GM19025 (cell line): ENCODE results near the gene MTHFR.

Experiments
- ATAC-seq: cut with Tn5 transposase; IDR thresholded peaks from one replicate; pipeline ENCODE4 v1.9.1; 2021; ENCODE audit warnings: mild to moderate bottlenecking, low read depth, moderate library complexity; ENCODE audit not compliant: unreplicated experiment

Gene MTHFR

DNA sequence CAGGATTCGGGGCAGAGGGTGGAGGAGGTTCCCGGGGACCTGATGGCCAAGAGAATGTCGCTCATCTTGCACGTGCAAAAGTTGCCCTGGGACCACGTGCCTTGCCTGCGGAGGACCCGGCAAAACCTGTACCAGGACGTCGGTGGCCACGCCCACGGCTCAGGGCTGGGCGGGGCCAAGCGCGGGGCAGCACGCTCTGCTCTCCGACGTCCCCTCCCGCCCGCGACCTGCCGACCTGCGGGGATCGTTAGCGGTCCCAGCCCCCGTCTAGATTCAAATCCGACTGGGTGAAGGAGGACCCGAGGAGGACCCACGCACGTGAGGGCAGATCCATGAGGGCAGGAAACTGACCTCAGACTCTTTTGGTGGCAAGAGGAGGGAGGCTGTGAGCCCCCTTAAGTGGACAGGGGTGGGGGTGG is 43.8 kb downstream of the MTHFR start, which contains the start of gene C1orf167:
Gene C1orf167 (plus strand): TSS at position 206 of the 419 bp plus-strand sequence. CDS start 2,208 bp downstream, outside the sequence.
- ATAC-seq = no peak

DNA sequence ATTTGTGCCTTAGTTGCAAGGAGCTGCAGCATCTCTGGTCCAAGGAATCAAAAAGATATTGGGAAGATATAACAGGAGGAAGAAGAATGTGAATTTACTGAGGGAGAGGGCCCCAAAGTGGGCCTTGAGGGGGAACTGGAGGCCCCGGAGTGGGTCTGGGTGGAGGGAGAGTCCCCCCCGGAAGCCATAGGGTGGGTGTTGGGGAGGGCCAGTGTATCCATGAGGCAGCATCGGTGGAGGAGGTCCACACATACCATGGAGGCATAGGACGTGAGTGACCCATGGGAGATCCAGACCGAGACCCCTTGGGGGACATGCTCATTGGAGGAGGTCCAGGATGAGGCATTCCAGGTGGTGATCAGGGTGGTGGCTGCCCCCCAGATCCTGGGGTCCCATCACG is 44.5 kb downstream of the MTHFR start:
- no peak for ATAC-seq

DNA sequence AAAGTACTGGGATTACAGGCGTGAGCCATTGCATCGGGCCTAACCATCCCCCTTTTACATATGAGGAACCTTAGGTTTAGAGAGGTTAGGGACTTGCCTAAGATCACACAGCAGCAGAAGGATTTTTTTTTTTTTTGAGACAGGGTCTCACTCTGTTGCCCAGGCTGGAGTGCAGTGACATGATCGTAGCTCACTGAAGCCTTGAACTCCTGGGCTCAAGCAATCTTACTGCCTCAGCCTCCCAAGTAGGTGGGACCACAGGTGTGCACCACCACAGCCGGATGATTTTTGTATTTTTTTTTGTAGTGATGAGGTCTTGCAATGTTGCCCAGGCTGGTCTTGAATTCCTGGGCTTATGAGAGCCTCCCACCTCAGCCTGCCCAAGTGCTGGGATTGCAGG is 46.0 kb downstream of the MTHFR start:
- ATAC-seq = no peak

DNA sequence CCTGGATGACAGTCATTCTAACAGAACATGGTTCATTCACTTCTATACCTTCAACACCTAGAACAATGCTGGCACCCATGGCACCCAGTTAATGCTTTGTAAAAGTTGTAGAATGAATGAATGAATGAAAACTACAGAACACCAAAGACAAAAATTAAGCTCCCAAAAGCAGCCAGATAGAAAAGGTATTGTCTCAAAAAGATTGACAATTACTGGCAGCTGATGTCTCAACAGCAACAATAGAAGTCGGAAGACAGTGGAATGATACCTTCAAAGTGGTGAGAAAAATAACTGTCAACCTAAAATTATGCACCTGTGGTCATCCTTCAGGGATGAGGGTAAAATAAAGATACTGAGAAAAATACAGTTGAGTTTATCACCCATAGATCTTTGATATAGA is 48.7 kb downstream of the MTHFR start:
- ATAC-seq = no peak

GRCh38 chr1:11753555-11754208 is 52.1 kb downstream of the MTHFR start:
- ATAC-seq = no peak

GRCh38 chr1:11752359-11753088 is 53.2 kb downstream of the MTHFR start:
- no peak for ATAC-seq

DNA sequence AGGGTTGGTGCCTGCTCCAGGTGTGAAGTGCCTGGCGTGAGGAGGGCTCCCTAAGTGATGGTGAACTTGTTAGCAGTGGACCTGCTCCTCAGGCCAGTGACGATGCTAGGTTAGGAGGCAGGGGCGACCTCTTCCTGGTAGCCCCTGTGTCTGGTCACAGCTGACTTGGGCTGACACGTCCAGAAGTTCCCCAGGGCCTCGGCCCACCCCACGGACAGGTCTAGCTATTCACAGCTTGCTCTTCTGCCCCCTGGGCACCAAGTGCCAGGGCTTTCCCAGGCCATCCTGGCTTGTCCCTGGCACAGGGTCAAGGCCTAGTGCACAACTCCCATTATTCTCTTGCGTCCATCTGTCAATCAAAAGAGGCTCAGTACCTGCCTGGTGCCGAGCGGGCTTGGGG is 54.7 kb downstream of the MTHFR start:
- ATAC-seq = no peak

GRCh38 chr1:11749996-11750395 is 55.8 kb downstream of the MTHFR start:
- no peak for ATAC-seq

GRCh38 chr1:11749203-11749689 is 56.5 kb downstream of the MTHFR start:
- ATAC-seq = peak; percentile 64

DNA sequence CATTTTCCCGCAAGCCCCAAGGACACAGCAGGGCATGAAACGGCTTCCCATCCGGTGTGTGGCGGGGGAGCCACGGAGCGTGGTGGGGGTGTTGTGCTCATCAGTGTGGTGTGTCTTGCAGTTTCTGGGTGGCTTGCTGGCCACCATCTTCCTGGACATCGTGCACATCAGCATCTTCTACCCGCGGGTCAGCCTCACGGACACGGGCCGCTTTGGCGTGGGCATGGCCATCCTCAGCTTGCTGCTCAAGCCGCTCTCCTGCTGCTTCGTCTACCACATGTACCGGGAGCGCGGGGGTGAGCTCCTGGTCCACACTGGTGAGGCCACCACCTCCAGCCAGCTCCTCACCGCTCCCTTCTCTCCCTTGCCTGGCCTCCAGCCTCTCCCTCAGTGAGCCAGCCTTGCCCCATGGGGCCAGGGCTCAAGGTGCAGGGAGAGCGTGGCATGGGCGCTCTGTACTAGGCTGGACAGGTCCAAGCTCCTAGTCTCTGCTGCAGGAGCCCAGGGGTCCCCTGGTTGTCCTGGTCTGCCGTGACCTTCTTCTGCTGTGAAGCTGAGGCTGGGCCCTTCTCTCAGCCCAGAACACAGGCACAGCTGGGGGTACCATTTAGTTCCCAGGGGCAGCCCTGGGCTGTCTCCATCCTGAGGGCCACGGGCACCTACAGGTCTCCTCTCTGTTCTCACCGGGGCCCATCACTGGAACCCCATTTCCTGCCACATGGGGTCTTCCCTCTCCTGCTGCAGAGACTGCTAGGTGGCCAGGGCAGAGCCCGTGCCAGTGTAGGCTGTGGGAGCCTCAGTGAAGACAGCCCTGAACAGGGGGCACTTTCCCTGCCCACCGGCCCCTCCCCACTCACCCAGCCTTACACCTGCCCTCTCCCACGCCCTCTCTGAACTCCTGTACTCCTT is 57.2 kb downstream of the MTHFR start:
- ATAC-seq = no peak

- ATAC-seq = no peak
Observed at GRCh38 chr1:11746795-11747487, 58.8 kb downstream of the MTHFR start.

DNA sequence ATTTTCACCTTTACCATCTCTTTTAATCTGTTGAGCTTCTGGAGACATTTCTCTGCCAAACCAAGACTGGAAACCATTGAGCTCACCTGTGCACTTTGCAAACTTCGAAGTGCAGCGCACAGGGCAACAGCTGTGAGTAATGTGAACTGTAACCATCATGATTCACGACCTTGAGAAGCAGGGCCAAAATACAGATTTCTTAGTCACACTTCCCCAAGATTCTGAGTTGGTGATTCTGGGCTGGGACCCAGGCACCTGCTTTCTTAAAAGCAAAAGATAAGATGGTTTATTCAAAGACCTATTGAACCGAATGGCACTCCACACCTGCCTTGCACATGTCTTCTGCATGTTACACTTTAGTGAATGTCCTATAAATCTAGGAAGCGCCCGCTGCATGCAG is 59.7 kb downstream of the MTHFR start:
- ATAC-seq = no peak

DNA sequence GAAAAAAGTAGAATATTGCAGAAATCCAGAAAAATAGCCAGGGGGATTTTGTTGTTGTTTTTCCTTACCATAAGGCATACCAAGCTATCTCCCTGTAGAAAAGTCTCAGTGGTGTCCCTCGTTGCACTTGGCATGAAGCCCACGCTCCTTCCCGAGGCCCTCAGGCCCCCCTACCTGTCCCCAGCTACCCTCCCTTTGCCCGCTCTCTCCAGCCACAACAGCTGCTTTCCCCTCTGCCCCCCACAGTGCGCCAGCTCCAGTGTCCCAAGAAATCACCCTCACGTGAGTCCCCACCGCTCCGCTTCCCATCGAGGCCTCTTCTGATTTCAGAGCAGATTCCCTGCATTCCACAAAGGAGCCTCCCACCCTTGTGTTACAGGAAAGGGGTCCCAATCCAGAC is 61.5 kb downstream of the MTHFR start:
- no peak for ATAC-seq

DNA sequence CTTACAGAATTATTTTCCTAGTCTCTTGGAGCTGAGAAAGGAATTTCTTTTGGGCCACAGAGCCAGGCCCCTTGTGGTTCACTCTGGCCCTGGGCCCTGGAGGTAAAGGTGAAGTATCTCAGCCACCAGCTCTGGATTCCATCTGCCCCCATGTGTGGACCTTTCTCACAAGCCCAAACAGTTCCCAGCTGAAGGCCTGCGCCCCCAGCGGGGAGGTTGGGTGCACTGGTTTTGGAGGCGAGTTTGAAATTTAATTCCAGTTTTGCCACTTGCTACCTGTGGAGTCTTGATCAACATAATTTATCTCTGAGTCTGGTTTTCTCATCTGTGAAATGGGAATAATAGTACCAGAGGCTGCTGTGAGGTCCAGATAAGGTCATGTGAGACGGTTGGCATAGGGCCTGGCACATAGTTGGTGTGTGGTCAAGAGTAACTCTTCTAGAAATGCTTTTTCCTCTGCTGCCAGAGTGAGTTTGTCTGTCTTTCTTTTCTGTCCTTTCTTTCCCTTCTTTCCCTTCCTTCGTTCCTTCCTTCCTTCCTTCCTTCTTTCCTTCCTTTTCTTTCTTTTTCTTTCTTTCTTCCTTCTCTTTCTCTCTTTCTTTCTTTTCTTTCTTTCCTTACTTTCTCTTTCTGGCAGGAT is 63.7 kb downstream of the MTHFR start:
- ATAC-seq = no peak

DNA sequence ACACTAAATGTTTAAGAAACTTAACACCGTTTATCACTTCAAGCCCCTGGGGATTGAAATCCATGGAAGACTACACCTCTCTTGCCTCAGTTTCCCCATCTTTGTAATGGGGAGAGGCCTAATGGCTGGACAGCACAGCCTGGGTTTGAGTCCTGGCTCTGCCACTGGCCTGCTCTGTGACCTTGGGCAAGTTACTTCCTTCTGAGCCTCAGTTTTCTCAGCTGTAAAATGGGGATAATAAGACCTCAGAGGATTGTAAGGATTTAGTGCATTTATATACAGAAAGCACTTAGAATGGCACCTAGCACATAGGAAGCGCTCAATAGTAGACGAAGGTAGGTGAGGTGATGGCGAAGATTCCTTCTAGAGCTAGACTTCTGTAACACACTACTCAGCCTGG is 64.3 kb downstream of the MTHFR start:
- ATAC-seq = no peak

- ATAC-seq = no peak
Observed at GRCh38 chr1:11740258-11741192, 65.2 kb downstream of the MTHFR start.

DNA sequence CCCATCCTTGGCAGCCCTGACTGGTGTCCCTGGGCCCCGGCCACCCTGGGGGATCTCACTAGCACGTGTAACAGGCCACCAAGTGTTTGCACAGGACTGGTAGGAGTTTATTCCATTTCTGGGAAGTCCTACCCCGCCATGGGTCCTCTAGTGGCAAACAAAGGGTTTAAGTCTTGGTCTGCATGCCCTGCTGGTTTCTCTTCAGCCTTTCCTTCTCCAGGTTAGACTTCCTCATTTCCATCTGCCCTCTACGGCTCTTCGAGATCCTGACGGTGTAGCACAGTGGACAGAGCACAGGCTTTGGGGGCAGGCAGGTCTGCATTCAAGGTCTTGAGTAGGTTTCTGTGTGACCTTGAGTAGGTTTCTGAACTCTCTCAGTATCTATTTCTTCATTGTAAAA is 67.0 kb downstream of the MTHFR start:
- ATAC-seq = no peak

- ATAC-seq = no peak
Observed at GRCh38 chr1:11738096-11738495, 67.7 kb downstream of the MTHFR start.
